HG03060 (cell line): Measurements from ENCODE around the gene ADPGK.

Experiments
- ATAC-seq: cut with Tn5 transposase; IDR thresholded peaks from one replicate; pipeline ENCODE4 v1.9.1; 2021; ENCODE audit warnings: low read depth, moderate number of reproducible peaks; ENCODE audit not compliant: unreplicated experiment

ADPGK gene

GRCh38 chr15:72792431-72792830, 8.9 kb upstream of the ADPGK start:
- ATAC-seq: no peak

- ATAC-seq: no peak
Measured at GRCh38 chr15:72790302-72790910, 6.8 kb upstream of the ADPGK start.

- no peak for ATAC-seq
Measured at GRCh38 chr15:72787526-72787925, 4.0 kb upstream of the ADPGK start.

- ATAC-seq: no peak
Measured at GRCh38 chr15:72786676-72787345, 3.3 kb upstream of the ADPGK start.

- no peak for ATAC-seq
Measured at GRCh38 chr15:72786242-72786641, 2.7 kb upstream of the ADPGK start.

GRCh38 chr15:72785841-72786240, 2.3 kb upstream of the ADPGK start:
- ATAC-seq: no peak

GRCh38 chr15:72785432-72785831, 1.9 kb upstream of the ADPGK start:
- ATAC-seq: no peak

GRCh38 chr15:72784456-72784876, 908 bp upstream of the ADPGK start:
- no peak for ATAC-seq

GRCh38 chr15:72783004-72783639, 436 bp downstream of the ADPGK start:
- peak; percentile 19 for ATAC-seq

GRCh38 chr15:72782274-72783003, 1.1 kb downstream of the ADPGK start:
- ATAC-seq: no peak

- ATAC-seq: no peak
Measured at GRCh38 chr15:72781631-72782030, 1.9 kb downstream of the ADPGK start.

GRCh38 chr15:72778796-72779195, 4.8 kb downstream of the ADPGK start:
- no peak for ATAC-seq

- ATAC-seq: no peak
Measured at GRCh38 chr15:72774696-72775383, 8.7 kb downstream of the ADPGK start.

GRCh38 chr15:72771329-72771725, 12.2 kb downstream of the ADPGK start:
- no peak for ATAC-seq

- ATAC-seq: no peak
Measured at GRCh38 chr15:72770673-72771328, 12.8 kb downstream of the ADPGK start.

- no peak for ATAC-seq
Measured at GRCh38 chr15:72766780-72767179, 16.8 kb downstream of the ADPGK start.

GRCh38 chr15:72766025-72766424, 17.5 kb downstream of the ADPGK start:
- no peak for ATAC-seq

- ATAC-seq: no peak
Measured at GRCh38 chr15:72764656-72765055, 18.9 kb downstream of the ADPGK start.

- no peak for ATAC-seq
Measured at GRCh38 chr15:72760590-72761260, 22.8 kb downstream of the ADPGK start.

- ATAC-seq: no peak
Measured at GRCh38 chr15:72758182-72758581, 25.4 kb downstream of the ADPGK start.
